ENCODE measurements around the gene COL4A3. TPM values are rescaled to one million over a fixed set of nuclear protein-coding genes. Genes with fewer than 3 reads are reported as not detected.
"Not testable (repeated sequence)": the region's sequence is repeated elsewhere in the genome, so short reads cannot be mapped to it uniquely, and the experiment has no call there.

The COL4A3 gene
- total and polyA plus RNA-seq, 11 donors, result 0.55 to 6.9 (median 1.9) TPM

- TF ChIP-seq CTCF (IDR thresholded peaks at IDR 0.05) (no peak), POLR2A (IDR thresholded peaks at IDR 0.05) (no peak)
- peak in 2 of 5 donors; percentile 15 to 46 for DNase-seq
- H3K9me3 ChIP-seq, result peaks cover 0 to 7% (median 0%) of the 10 kb centered on the region in 12 donors
- ATAC-seq, result peak in 3 of 4 donors; percentile 39 to 55 (median 41)
- no peaks in the 10 kb centered on the region for H3K36me3 ChIP-seq
- peaks cover 0 to 19% (median 5%) of the 10 kb centered on the region in 12 donors for H3K4me1 ChIP-seq
- intact Hi-C loops (cut with DNase I), result loop anchor here in 1 of 10 donors (5.0 kb wide), 1 partner anchor 34 kb away; no protein-coding TSS in a partner anchor
- WGBS, 4 donors, result 1 to 2% (median 1%) methylated on average over 14 to 20 of the region's 20 CpGs
- H3K4me3 ChIP-seq, result peak overlapping the region; percentile 56 to 85 (median 69)
- H3K27ac ChIP-seq, result peak overlapping the region; percentile 41 to 88 (median 76)
- peaks cover 0 to 35% (median 3%) of the 10 kb centered on the region in 9 donors for H3K27me3 ChIP-seq
Measured at GRCh38 chr2:227163485-227163997, 883 bp upstream of the COL4A3 start.

- DNase-seq, result peak in 2 of 5 donors; percentile 40 to 59
- peak overlapping the region; percentile 56 to 85 (median 69) for H3K4me3 ChIP-seq
- H3K4me1 ChIP-seq, result peaks cover 0 to 19% (median 5%) of the 10 kb centered on the region in 12 donors
- WGBS, 4 donors, result 1 to 5% (median 3%) methylated on average over 20 to 38 of the region's 38 CpGs
- intact Hi-C loops (cut with DNase I), result loop anchor here in 1 of 10 donors (5.0 kb wide), 1 partner anchor 32 kb away; no protein-coding TSS in a partner anchor
- peak in 2 of 4 donors; percentile 34 to 38 for ATAC-seq
- H3K9me3 ChIP-seq, result peaks cover 0 to 4% (median 0%) of the 10 kb centered on the region in 12 donors
- no peaks in the 10 kb centered on the region for H3K36me3 ChIP-seq
- H3K27me3 ChIP-seq, result peaks cover 0 to 35% (median 3%) of the 10 kb centered on the region in 9 donors
- peak overlapping the region in 10 of 12 donors; percentile 47 to 88 (median 81) for H3K27ac ChIP-seq
- TF ChIP-seq CTCF (IDR thresholded peaks at IDR 0.05) (no peak), POLR2A (IDR thresholded peaks at IDR 0.05) (no peak)
Measured at GRCh38 chr2:227164763-227165291, 403 bp downstream of the COL4A3 start.

- H3K9me3 ChIP-seq, ATAC-seq, H3K4me1 ChIP-seq, H3K36me3 ChIP-seq, DNase-seq, H3K4me3 ChIP-seq, H3K27me3 ChIP-seq, H3K27ac ChIP-seq: not testable (repeated sequence)
- intact Hi-C loops (cut with DNase I), result loop anchor here in 1 of 10 donors (5.0 kb wide), 1 partner anchor 39 kb away; no protein-coding TSS in a partner anchor
- 88 to 94% (median 92%) methylated on average over 11 of the region's 11 CpGs for WGBS, 4 donors
Measured at GRCh38 chr2:227171779-227172178, 7.4 kb downstream of the COL4A3 start.

- ATAC-seq (no peak), DNase-seq (no peak)
- Histone ChIP-seq H3K4me1 (peaks cover 0 to 16% (median 0%) of the 10 kb centered on the region in 12 donors), H3K9me3 (no peaks in the 10 kb centered on the region), H3K4me3 (no peak overlapping the region), H3K27ac (peak overlapping the region in 5 of 12 donors; percentile 14 to 47 (median 31)), H3K36me3 (no peaks in the 10 kb centered on the region), H3K27me3 (no peaks in the 10 kb centered on the region)
- intact Hi-C loops (cut with DNase I), result no loop called here
- no peak for TF ChIP-seq CTCF (IDR thresholded peaks at IDR 0.05)
- TF ChIP-seq POLR2A (IDR thresholded peaks at IDR 0.05), result no peak
- 94 to 96% (median 94%) methylated on average over 12 of the region's 12 CpGs for WGBS, 4 donors
Measured at GRCh38 chr2:227177592-227178336, 13.3 kb downstream of the COL4A3 start.

All from heart left ventricle (tissue), 16 donors.